ENCODE data around the gene NFKBIL1.

DNA sequence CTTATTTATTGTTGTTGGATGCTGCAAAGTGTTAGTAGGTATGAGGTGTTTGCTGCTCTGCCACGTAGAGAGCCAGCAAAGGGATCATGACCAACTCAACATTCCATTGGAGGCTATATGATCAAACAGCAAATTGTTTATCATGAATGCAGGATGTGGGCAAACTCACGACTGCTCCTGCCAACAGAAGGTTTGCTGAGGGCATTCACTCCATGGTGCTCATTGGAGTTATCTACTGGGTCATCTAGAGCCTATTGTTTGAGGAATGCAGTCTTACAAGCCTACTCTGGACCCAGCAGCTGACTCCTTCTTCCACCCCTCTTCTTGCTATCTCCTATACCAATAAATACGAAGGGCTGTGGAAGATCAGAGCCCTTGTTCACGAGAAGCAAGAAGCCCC is 37.4 kb upstream of the NFKBIL1 start:
- TF ChIP-seq POLR2AphosphoS5 (IDR thresholded peaks at IDR 0.05; ENCODE audit: low read depth, low read length) (no peak), POLR2A (IDR thresholded peaks at IDR 0.05; ENCODE audit: low read depth, low read length) (no peak), SPI1 (IDR thresholded peaks at IDR 0.05; ENCODE audit: low read depth, low read length) (no peak), TAF1 (IDR thresholded peaks at IDR 0.05; ENCODE audit: low read depth, low read length) (no peak)

All from GM12891 (cell line).